Measurements from ENCODE around the gene BID. TPM values are rescaled to one million over a fixed set of nuclear protein-coding genes. Genes with fewer than 3 reads are reported as not detected.

BID gene
- total RNA-seq, 1 experiment from 2014 or later = 23.2 TPM

- no peak overlapping the region for H3K56ac ChIP-seq (ENCODE audit: insufficient read length, low read depth, low read length)
- no peak overlapping the region for H4K5ac ChIP-seq (ENCODE audit: insufficient read length, low read depth, low read length)
- H2AFZ ChIP-seq (ENCODE audit: low read length) = no peak overlapping the region
- no peak overlapping the region for H3K4me2 ChIP-seq (ENCODE audit: insufficient read depth, insufficient read length, low read length)
- H3K14ac ChIP-seq (ENCODE audit: insufficient read depth, low read length) = no peak overlapping the region
- H3K27ac Mint-ChIP-seq = no peak overlapping the region
- no peak overlapping the region for H4K8ac ChIP-seq (replicated peaks; ENCODE audit: insufficient read length, low read depth, low read length)
- no peak overlapping the region for H4K91ac ChIP-seq (ENCODE audit: insufficient read length, low read depth, low read length)
- no peak overlapping the region for H3K27ac ChIP-seq (ENCODE audit: insufficient read length, low read depth, low read length)
- no peaks in the 10 kb centered on the region for H4K20me1 ChIP-seq (ENCODE audit: control insufficient read depth, insufficient read depth, insufficient read length)
- no peak overlapping the region for H2BK5ac ChIP-seq (ENCODE audit: insufficient read length, low read length)
- no peak overlapping the region for H3K4ac ChIP-seq (ENCODE audit: low read depth, low read length)
- no peak overlapping the region for H3K23ac ChIP-seq (ENCODE audit: insufficient read length, low read depth, low read length)
- no peak overlapping the region for H3T11ph ChIP-seq (ENCODE audit: low read length)
- WGBS (ENCODE audit: extremely low coverage, insufficient read length, low lambda C conversion rate) = no CpG with 5 or more reads among the region's 10 CpGs
- no peak for DNase-seq
- H2BK120ac ChIP-seq (ENCODE audit: low read depth, low read length, poor library complexity, severe bottlenecking) = no peak overlapping the region
- H3K27me3 ChIP-seq (ENCODE audit: insufficient read depth, low read length) = no peaks in the 10 kb centered on the region
- 0 out of 2 replicates have a peak, but pooled peaks cover 2% of the 10 kb centered on the region for H3K79me2 ChIP-seq (ENCODE audit: insufficient read depth, low read length)
- peaks cover 36% of the 10 kb centered on the region for H3K27me3 Mint-ChIP-seq (ENCODE audit: low read depth)
- H3K23me2 ChIP-seq (ENCODE audit: insufficient read length, low read depth, low read length, poor library complexity, severe bottlenecking) = peaks cover 11% of the 10 kb centered on the region
- no peak overlapping the region for H3K18ac ChIP-seq (ENCODE audit: insufficient read length, low read depth, low read length)
- no peak overlapping the region for H2BK12ac ChIP-seq (ENCODE audit: insufficient read length, low read depth, low read length)
- peaks cover 0 to 4% (median 1%) of the 10 kb centered on the region in 3 experiments; a peak in 2 of 7 replicates for H3K36me3 Mint-ChIP-seq (ENCODE audit: insufficient read depth in 1 of 3, low read depth in 3 of 3)
- peaks cover 5% of the 10 kb centered on the region; the same call in 1 of the 2 replicates for H3K4me1 ChIP-seq (ENCODE audit: insufficient read depth, low read length)
- H3K9ac ChIP-seq (ENCODE audit: extremely low read depth, insufficient read length, low read length) = no peak overlapping the region
- no peaks in the 10 kb centered on the region; a peak in 2 of 5 replicates for H3K9me3 Mint-ChIP-seq
- H2BK20ac ChIP-seq (ENCODE audit: low read depth, low read length, poor library complexity, severe bottlenecking) = no peak overlapping the region
- no peak for TF ChIP-seq CTCF (conservative IDR thresholded peaks at IDR 0.05)
- no peak overlapping the region for H2AK5ac ChIP-seq (ENCODE audit: insufficient read length, low read length)
- peaks cover 28 to 34% of the 10 kb centered on the region in 2 experiments for H3K4me1 Mint-ChIP-seq
- H3K79me1 ChIP-seq (ENCODE audit: insufficient read depth, low read depth, low read length, poor library complexity, severe bottlenecking) = no peaks in the 10 kb centered on the region
- no peak overlapping the region for H2BK15ac ChIP-seq (ENCODE audit: low read depth, low read length)
- H3K9me3 ChIP-seq (ENCODE audit: control insufficient read depth, low read depth, low read length) = no peaks in the 10 kb centered on the region
- H3K4me3 Mint-ChIP-seq = peak overlapping the region in 1 of 2 experiments; percentile 80; a peak in 2 of 5 replicates
These were observed 1.7 kb upstream of the BID start for GRCh38 chr22:17775781-17776465.

All from H9 (cell line).